ENCODE measurements around the gene TMPRSS6. TPM values are rescaled to one million over a fixed set of nuclear protein-coding genes. Genes with fewer than 3 reads are reported as not detected.

The TMPRSS6 gene
- total RNA-seq, 4 donors from 2014 or later = not detected

- H3K4me3 ChIP-seq = no peak overlapping the region
- TF ChIP-seq CTCF (IDR thresholded peaks at IDR 0.05) = no peak
- TF ChIP-seq EP300 (IDR thresholded peaks at IDR 0.05) = no peak
- TF ChIP-seq POLR2AphosphoS5 (IDR thresholded peaks at IDR 0.05) = no peak
- TF ChIP-seq POLR2A (IDR thresholded peaks at IDR 0.05) = no peak
- peaks cover 17% of the 10 kb centered on the region for H3K27me3 ChIP-seq
- ATAC-seq = no peak
- H3K27ac ChIP-seq = no peak overlapping the region
- no peaks in the 10 kb centered on the region for H3K9me3 ChIP-seq
- H3K36me3 ChIP-seq = peaks cover 0 to 52% of the 10 kb centered on the region in 2 donors
- no peaks in the 10 kb centered on the region for H3K4me1 ChIP-seq
- WGBS, 2 donors (ENCODE audit: low coverage in 1 of 2) = 57 to 73% methylated on average over 3 of the region's 7 CpGs
These were observed 47.2 kb downstream of the TMPRSS6 start for GRCh38 chr22:37062376-37062675.

- TF ChIP-seq CTCF (IDR thresholded peaks at IDR 0.05) (no peak), POLR2AphosphoS5 (IDR thresholded peaks at IDR 0.05) (no peak), POLR2A (IDR thresholded peaks at IDR 0.05) (no peak), EP300 (IDR thresholded peaks at IDR 0.05) (no peak)
- 100% methylated on average over 1 of the region's 10 CpGs; no CpG with 5 or more reads in 1 of the 2 donors for WGBS, 2 donors (ENCODE audit: low coverage in 1 of 2)
- peaks cover 11% of the 10 kb centered on the region for H3K27me3 ChIP-seq
- H3K9me3 ChIP-seq = no peaks in the 10 kb centered on the region
- no peak for ATAC-seq
- H3K36me3 ChIP-seq = peaks cover 0 to 57% of the 10 kb centered on the region in 2 donors
- no peak overlapping the region for H3K4me3 ChIP-seq
- no peaks in the 10 kb centered on the region for H3K4me1 ChIP-seq
- no peak overlapping the region for H3K27ac ChIP-seq
These were observed 47.7 kb downstream of the TMPRSS6 start for GRCh38 chr22:37061611-37062375.

- Histone ChIP-seq H3K36me3 (peaks cover 0 to 65% of the 10 kb centered on the region in 2 donors), H3K4me3 (no peak overlapping the region), H3K4me1 (no peaks in the 10 kb centered on the region), H3K27ac (no peak overlapping the region), H3K27me3 (peaks cover 5% of the 10 kb centered on the region), H3K9me3 (no peaks in the 10 kb centered on the region)
- ATAC-seq = no peak
- TF ChIP-seq POLR2AphosphoS5 (IDR thresholded peaks at IDR 0.05) = no peak
- TF ChIP-seq CTCF (IDR thresholded peaks at IDR 0.05) = no peak
- no peak for TF ChIP-seq EP300 (IDR thresholded peaks at IDR 0.05)
- no peak for TF ChIP-seq POLR2A (IDR thresholded peaks at IDR 0.05)
- WGBS, 2 donors (ENCODE audit: low coverage in 1 of 2) = 86 to 87% methylated on average over 9 to 19 of the region's 28 CpGs
These were observed 48.5 kb downstream of the TMPRSS6 start for GRCh38 chr22:37060801-37061610.

GRCh38 chr22:37059876-37060449 is 49.5 kb downstream of the TMPRSS6 start:
- Histone ChIP-seq H3K27me3 (no peaks in the 10 kb centered on the region), H3K4me3 (no peak overlapping the region), H3K4me1 (no peaks in the 10 kb centered on the region), H3K9me3 (no peaks in the 10 kb centered on the region), H3K27ac (no peak overlapping the region), H3K36me3 (peaks cover 0 to 75% of the 10 kb centered on the region in 2 donors)
- no CpG with 5 or more reads among the region's 9 CpGs for WGBS, 2 donors (ENCODE audit: low coverage in 1 of 2)
- ATAC-seq = no peak
- TF ChIP-seq CTCF (IDR thresholded peaks at IDR 0.05) (no peak), EP300 (IDR thresholded peaks at IDR 0.05) (no peak), POLR2A (IDR thresholded peaks at IDR 0.05) (no peak), POLR2AphosphoS5 (IDR thresholded peaks at IDR 0.05) (no peak)
